NOMO-1 (cell line): ENCODE measurements around the gene RIMS1.
"Not testable (repeated sequence)": the region's sequence is repeated elsewhere in the genome, so short reads cannot be mapped to it uniquely, and the experiment has no call there.

Experiments
- DNase-seq, 2 experiments: peaks; one replicate each; lab custom pipeline; 2025; ENCODE audit not compliant: unreplicated experiment in 2 of 2; lab: John Stamatoyannopoulos, UW

Gene RIMS1

DNA sequence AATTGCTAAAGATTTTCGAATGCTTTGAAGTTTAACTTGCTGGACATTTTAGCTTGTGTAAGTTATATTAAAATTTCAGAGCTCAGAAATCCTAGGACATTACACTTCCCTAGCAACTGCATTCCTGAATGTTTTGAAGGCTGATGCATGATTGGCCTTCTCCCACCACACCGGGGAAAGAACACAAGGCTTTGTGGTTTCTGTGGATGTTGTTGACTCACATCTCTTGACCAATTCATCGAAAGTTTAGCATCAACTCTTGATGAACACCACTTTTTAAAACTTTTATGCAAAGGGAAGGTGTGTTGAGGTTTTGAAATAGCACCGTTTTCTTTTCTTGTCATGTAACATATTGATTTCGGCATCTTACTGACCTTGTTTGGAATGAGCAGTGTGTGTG, 81.1 kb downstream of the RIMS1 start:
- no peak for DNase-seq

GRCh38 chr6:71977884-71978283, 91.5 kb downstream of the RIMS1 start:
- DNase-seq = peak in 1 of 2 experiments; percentile 34

DNA sequence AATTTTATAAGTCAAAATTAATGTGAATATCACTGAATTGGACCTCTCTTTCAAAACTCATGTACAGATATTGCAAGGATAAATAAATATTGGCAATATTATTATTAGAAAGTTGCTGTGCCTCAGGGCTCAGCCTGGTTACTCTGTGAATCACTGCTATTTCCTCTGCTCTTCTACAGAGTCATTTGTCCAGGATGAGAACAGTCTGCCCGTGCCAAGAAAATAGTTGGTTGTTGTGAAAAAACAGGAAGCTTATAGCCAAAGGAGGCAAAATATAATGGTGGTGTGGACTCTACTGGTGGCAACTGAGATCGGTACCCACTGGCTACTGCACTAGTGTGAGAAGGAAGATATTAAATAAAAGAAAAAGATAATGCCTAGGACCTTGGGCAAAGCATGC, 93.6 kb downstream of the RIMS1 start:
- no peak for DNase-seq

DNA sequence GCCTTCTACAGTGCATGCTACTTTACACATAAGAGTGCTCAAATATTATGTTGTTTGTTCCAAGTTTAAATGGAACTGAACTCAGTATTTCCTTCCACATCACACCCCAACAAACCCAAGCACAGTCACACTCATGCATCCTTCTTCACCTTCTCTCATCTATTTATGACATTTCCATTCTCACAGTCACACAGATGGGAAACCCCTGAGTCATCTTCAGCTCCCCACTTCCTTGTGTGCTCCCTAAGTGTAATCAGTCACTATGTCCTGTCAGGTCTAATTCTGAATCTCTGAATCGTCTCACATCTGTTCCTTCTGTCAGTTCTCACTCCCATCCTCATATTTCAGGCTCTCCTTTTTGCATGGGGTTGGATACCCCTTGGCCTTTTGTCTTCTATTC, 96.0 kb downstream of the RIMS1 start:
- DNase-seq = no peak

DNA sequence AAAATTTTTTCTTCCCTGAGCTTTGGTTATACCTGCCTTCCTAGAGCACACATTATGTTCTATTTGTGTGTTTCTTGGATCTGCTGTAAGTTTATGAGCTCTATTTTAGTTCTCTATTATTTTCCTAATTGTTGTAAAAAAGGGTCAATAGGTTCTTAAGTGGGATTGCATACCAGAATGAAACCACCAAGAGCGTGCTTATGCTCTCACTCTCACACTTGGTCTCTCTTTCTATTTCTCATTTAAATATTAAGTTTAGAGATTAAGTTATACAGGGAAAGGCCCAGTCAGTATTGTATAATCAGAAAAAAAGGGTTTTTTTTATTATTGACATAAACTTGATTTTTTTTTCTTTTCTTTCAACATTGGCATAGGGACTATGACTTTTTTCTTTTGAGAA, 96.8 kb downstream of the RIMS1 start:
- DNase-seq = no peak

DNA sequence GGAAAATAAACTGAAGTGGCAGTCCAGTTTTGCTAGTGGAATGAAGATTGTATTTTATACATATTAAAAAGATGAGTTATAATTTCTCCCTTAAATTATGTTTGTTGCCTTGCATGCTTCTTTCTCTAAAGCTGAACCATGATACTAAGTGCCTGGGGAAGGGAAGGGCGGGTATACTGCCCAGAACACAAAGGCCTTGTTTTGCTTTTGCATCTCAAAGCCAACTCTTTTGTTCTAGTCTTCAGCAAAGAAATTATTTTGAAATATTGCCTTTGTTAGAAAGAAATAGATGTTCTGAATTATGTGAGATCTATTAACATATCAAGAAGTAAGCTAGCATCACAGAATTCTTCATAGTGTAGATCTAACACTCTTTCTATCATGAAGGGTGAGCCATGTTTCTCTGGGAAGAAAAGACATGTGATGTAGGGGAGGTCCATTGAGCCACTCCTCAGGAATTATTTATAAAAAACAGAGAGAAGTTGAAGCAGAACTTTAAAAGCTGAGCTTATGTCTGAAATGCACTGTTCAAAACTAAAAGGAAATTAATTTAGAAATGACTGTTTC, 108.4 kb downstream of the RIMS1 start:
- no peak for DNase-seq

DNA sequence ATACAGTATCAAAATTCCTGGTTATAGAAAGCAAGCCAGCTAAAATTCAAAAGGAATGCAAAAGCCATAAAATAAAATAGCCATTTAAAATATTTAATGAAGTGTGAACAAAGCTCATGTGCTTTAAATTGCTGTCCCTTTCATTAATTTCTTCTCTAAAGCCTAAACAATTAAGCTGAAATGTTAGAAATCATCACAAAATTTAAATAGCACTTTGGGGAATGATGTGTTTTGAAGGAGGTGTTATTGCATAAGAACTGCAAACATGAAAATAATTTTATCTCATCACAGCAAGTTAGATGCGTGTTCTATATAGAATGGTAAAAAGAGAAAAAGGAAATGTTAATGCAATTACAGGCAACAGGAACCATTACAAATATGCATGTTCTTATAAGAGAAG, 111.0 kb downstream of the RIMS1 start:
- DNase-seq = no peak

- no peak for DNase-seq
These were observed 116.1 kb downstream of the RIMS1 start for GRCh38 chr6:72002415-72002814.

DNA sequence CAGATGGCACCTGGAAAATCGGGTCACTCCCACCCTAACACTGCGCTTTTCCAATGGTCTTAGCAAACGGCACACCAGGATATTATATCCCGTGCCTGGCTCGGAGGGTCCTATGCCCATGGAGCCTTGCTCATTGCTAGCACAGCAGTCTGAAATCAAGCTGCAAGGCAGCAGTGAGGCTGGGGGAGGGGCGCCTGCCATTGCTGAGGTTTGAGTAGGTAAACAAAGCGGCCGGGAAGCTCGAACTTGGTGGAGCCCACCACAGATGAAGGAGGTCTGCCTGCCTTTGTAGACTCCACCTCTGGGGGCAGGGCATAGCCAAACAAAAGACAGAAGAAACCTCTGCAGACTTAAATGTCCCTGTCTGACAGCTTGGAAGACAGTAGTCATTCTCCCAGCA, 120.2 kb downstream of the RIMS1 start:
- DNase-seq = not testable (repeated sequence)

- no peak for DNase-seq
These were observed 136.5 kb downstream of the RIMS1 start for GRCh38 chr6:72022830-72023229.

- DNase-seq = no peak
These were observed 145.1 kb downstream of the RIMS1 start for GRCh38 chr6:72031471-72031870.

DNA sequence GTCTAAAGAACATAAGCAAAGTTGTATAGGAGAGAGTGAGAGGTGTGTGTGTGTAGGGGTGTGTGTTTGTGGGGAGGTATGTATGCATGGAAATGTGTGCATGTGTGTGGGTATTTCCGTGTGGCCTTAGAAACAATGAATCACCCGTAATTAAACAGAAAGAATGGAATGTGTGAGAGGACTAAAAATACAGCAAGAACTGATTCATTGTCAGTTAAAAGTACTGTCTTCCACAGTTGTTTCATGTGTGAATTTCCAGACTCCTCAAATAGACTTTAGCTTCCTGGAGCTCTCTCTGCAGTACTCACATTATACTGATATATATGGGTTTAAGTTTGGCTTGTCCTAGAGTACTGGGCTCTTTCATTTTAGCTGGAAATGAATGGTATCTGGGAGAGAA, 145.7 kb downstream of the RIMS1 start:
- no peak for DNase-seq

DNA sequence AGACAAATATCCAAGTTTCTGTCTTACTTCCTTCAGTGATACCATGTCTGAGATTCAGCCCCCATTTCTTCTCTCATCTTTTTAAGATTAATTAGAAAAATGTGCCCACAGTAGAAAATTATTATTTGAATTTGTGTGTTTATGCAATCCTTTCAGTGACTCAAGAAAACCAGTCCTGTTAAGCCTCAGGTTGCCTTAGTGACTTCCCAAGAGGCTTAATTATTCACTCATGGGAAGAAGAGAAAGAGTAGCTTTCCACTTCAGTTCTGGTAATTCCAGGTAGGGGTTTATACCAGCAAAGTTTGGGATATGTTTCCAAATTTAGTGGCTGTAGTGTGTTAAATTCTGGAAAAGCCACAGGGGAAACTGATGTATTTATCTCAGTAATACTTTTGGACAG, 149.1 kb downstream of the RIMS1 start:
- no peak for DNase-seq

DNA sequence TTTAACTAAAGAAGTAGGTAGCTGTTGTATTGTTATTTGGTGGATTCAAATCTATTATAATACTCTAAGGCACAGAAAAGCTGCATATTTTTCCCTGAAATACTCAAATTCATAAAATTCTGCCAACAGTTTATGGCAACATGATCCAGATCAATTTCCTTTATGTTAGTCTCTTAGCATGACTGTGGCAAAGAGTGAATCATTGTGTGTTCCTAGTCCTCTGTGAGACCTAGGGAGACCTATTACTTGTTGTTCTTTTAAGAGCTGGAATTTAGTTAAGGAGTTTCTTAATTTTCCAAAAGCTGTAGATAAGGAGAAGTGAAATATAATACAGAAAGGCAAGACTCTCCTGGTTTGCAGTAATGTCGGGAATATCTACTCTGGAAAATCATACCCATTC, 149.6 kb downstream of the RIMS1 start:
- DNase-seq = no peak

DNA sequence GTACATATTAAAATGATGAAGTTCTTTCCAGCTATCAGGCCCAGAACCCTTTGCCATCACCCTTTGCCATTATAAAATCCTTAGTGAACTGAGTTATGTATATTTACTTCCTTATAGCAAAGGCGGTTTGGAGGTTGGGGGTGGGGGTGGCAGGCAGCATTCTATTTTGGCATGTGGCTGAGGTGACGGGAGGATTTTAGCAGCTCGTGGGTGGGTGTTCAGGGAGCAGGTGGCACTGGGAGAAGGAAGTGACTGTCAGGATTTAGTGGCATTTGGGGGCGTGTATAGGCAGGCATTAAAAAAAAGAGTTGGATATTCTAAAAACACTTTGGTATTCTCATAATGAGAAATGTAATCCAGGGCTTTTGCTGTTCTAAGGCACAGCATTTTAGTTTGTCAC, 150.7 kb downstream of the RIMS1 start:
- no peak for DNase-seq

DNA sequence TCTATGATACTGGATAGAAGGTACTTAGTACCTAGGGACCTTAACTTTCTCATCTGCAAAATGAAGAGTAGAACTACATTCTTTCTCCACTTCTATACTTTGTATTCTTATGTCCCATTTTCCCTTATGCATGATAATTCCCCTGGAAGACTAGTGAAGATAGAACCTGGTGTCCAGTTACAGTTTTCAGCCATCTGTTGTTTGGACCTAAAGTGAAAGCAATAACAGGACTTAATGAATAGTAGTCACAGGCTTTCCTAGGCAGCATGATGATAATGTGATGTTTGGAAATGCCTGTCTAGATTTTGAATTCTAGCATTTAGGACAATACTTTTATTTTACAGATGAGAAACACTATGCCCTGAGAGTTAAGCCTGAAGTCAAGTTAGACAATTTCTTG, 153.8 kb downstream of the RIMS1 start:
- DNase-seq = no peak

- peak in 1 of 2 experiments; percentile 36 for DNase-seq
These were observed 155.7 kb downstream of the RIMS1 start for GRCh38 chr6:72042088-72042487.

GRCh38 chr6:72048080-72048479, 161.7 kb downstream of the RIMS1 start:
- DNase-seq = no peak

- DNase-seq = no peak
These were observed 163.0 kb downstream of the RIMS1 start for GRCh38 chr6:72049376-72049775.

DNA sequence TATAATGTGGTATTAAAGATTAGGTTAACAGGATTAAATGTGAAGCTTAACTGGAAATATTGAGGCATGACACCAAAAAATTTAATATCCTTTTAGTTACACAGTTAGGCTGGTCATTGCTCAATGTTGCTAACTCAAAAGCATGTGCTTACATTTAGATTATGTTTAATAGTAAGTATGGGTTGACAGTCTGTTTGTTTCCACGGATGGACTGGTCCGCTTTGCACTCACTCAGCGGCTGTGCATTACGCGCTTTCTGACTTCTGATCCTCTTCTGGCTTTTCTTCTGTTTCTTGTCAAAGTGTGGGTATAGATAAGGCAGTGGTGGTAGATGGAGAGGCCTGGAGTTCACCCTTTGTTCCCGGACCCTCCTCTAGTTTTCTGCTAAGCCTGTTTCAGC, 174.9 kb downstream of the RIMS1 start:
- no peak for DNase-seq

DNA sequence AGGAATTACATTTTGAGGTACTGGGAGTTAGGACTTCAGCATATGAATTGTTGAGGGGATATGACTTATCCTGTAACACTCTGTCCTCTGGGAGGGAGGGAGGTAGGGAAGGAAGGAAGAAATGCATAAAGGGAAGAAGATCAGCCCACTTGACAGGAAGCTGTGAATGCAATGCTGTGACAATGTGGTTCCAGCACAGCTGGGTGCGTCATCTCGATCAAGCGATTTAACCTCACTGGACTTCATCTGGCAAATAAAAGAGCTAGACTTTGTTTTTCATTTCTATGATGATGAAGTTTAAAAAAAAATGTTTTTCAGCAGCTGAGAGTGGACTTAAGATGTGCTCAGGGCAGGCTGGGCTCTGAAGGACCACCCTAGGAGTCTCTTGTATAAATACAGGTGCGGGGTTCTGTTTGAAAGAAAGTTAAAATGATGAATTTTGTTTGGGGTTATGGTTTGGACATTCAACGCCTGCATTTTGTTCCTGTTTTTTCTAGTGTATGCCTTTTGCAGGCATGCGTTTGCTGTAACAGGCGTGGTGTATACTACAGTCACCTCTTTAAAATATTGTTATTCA, 178.1 kb downstream of the RIMS1 start:
- no peak for DNase-seq

GRCh38 chr6:72078096-72078495, 191.7 kb downstream of the RIMS1 start:
- DNase-seq = no peak
